ENCODE results near the gene ATRIP. TPM values are rescaled to one million over a fixed set of nuclear protein-coding genes. Genes with fewer than 3 reads are reported as not detected.

The ATRIP gene
- total RNA-seq, 1 experiment from 2014 or later: 11.9 TPM

GRCh38 chr3:48505968-48506504 is 59.5 kb downstream of the ATRIP start:
- no peak for ATAC-seq
- in situ Hi-C loops (cut with HindIII; ENCODE audit: low pct_unique_long_range_greater_than_20kb, low sequenced_read_pairs) (no loop called here), intact Hi-C loops (cut with micrococcal nuclease; ENCODE audit: unreplicated experiment) (no loop called here)
- DNase-seq (ENCODE audit: low read depth, low spot score): no peak
- Histone ChIP-seq H3K27me3 (ENCODE audit: control insufficient read depth, insufficient read depth, low read length) (no peaks in the 10 kb centered on the region), H3K27ac (ENCODE audit: low read length) (no peak overlapping the region), H3K9me3 (ENCODE audit: control insufficient read depth, insufficient read depth, low read depth, low read length) (no peaks in the 10 kb centered on the region), H3K36me3 (ENCODE audit: control insufficient read depth, insufficient read depth, low read length) (no peaks in the 10 kb centered on the region), H3K4me3 (ENCODE audit: low read depth in 2 of 2, low read length in 2 of 2) (no peak overlapping the region), H3K4me1 (ENCODE audit: control insufficient read depth, insufficient read depth, low read length) (peaks cover 19% of the 10 kb centered on the region)
- BruUV-seq (replicated peaks): no TSS peak
- CTCF ChIA-PET: no interaction called here
- TF ChIP-seq CTCF (IDR thresholded peaks at IDR 0.05): no peak
- TF ChIP-seq REST (IDR thresholded peaks at IDR 0.05; ENCODE audit: insufficient read depth in 1 of 2, low read depth in 2 of 2, low read length in 1 of 2): no peak
- TF ChIP-seq TCF7L2 (IDR thresholded peaks at IDR 0.05; ENCODE audit: low read depth, low read length): no peak
- no peak for TF ChIP-seq POLR2AphosphoS5 (IDR thresholded peaks at IDR 0.05; ENCODE audit: low read depth, low read length)
- no peak for TF ChIP-seq SIN3A (IDR thresholded peaks at IDR 0.05; ENCODE audit: borderline replicate concordance, insufficient read depth, low read depth, low read length)
- POLR2A ChIA-PET: interaction anchor here (0.5 to 0.6 kb wide), 2 partner anchors 54 to 212 kb away, joined by 3 to 4 read pairs; no protein-coding TSS in a partner anchor

- H3K27ac ChIP-seq (ENCODE audit: low read length): no peak overlapping the region
- peaks cover 19% of the 10 kb centered on the region for H3K4me1 ChIP-seq (ENCODE audit: control insufficient read depth, insufficient read depth, low read length)
- ChIA-PET CTCF (interaction anchor here (0.5 to 1.3 kb wide), 4 partner anchors 8 to 213 kb away, joined by 3 to 9 read pairs (median 4); no protein-coding TSS in a partner anchor), POLR2A (interaction anchor here (0.6 kb wide), 1 partner anchor 20 kb away, joined by 7 read pairs; no protein-coding TSS in a partner anchor)
- H3K36me3 ChIP-seq (ENCODE audit: control insufficient read depth, insufficient read depth, low read length): no peaks in the 10 kb centered on the region
- DNase-seq (ENCODE audit: low read depth, low spot score) (peak; percentile 24), ATAC-seq (peak; percentile 86)
- H3K27me3 ChIP-seq (ENCODE audit: control insufficient read depth, insufficient read depth, low read length): no peaks in the 10 kb centered on the region
- H3K4me3 ChIP-seq (ENCODE audit: low read depth in 2 of 2, low read length in 2 of 2): no peak overlapping the region
- intact Hi-C loops (cut with micrococcal nuclease; ENCODE audit: unreplicated experiment): no loop called here
- BruUV-seq (replicated peaks): no TSS peak
- no peaks in the 10 kb centered on the region for H3K9me3 ChIP-seq (ENCODE audit: control insufficient read depth, insufficient read depth, low read depth, low read length)
- in situ Hi-C loops (cut with HindIII; ENCODE audit: low pct_unique_long_range_greater_than_20kb, low sequenced_read_pairs): no loop called here
- no peak for TF ChIP-seq SIN3A (IDR thresholded peaks at IDR 0.05; ENCODE audit: borderline replicate concordance, insufficient read depth, low read depth, low read length)
- TF ChIP-seq CTCF (IDR thresholded peaks at IDR 0.05): peak; percentile 78
- no peak for TF ChIP-seq TCF7L2 (IDR thresholded peaks at IDR 0.05; ENCODE audit: low read depth, low read length)
- no peak for TF ChIP-seq REST (IDR thresholded peaks at IDR 0.05; ENCODE audit: insufficient read depth in 1 of 2, low read depth in 2 of 2, low read length in 1 of 2)
- no peak for TF ChIP-seq POLR2AphosphoS5 (IDR thresholded peaks at IDR 0.05; ENCODE audit: low read depth, low read length)
Observed at GRCh38 chr3:48507256-48508061, 60.9 kb downstream of the ATRIP start.

Measured in Panc1 (cell line).